Thoracic aorta (tissue), 2 donors: ENCODE results near the gene MS4A4A. TPM values are rescaled to one million over a fixed set of nuclear protein-coding genes. Genes with fewer than 3 reads are reported as not detected.

Experiments
- ATAC-seq: fragments of 150-250 bp; one replicate; pipeline ENCODE4 v1.8.0; 2017; ENCODE audit warnings: low read depth; ENCODE audit not compliant: insufficient number of reproducible peaks, low FRiP score
- DNase-seq: peaks from one replicate; pipeline ENCODE4 v3.0.0-alpha.2; 2020; ENCODE audit warnings: low spot score
- H3K27ac ChIP-seq, 2 donors: fragments of 200-600 bp; sonication (generic); 1 replicate in 1 of 2; 2 replicates in 1 of 2; pipeline ENCODE4 v1.5.1; 2016; ENCODE audit warnings: mild to moderate bottlenecking in 2 of 2, moderate library complexity in 2 of 2
- H3K27me3 ChIP-seq: fragments of 200-600 bp; sonication (generic); replicated peaks from 2 replicates; pipeline ENCODE4 v1.6.0; 2016; ENCODE audit warnings: mild to moderate bottlenecking; ENCODE audit not compliant: insufficient read depth
- H3K36me3 ChIP-seq: fragments of 200-600 bp; sonication (generic); one replicate; pipeline ENCODE4 v1.5.1; 2016
- H3K4me1 ChIP-seq, 2 donors: fragments of 200-600 bp; sonication (generic); 1 replicate in 1 of 2; 2 replicates in 1 of 2; pipeline versions ENCODE4 v1.5.1 to v1.6.0; 2016; ENCODE audit warnings: low read depth in 2 of 2, mild to moderate bottlenecking in 1 of 2; ENCODE audit not compliant: control insufficient read depth in 1 of 2
- H3K4me3 ChIP-seq: fragments of 200-600 bp; sonication (generic); 2 replicates; pipeline ENCODE4 v1.5.1; 2016; ENCODE audit warnings: mild to moderate bottlenecking
- H3K9me3 ChIP-seq: fragments of 200-600 bp; sonication (generic); 2 replicates; pipeline ENCODE4 v1.5.1; 2016
- total RNA-seq, 2 donors: library from RNA; depleted of rRNA; stranded (reverse); fragments of >200 nt; gene quantifications; one replicate each; pipeline versions ENCODE4 v1.1.0 to v1.2.3, GENCODE V29; 2016
- TF ChIP-seq, protein P1 (sequence below): fragments of 200-600 bp; sonication (generic); IDR thresholded peaks from one replicate; pipeline ENCODE4 v1.5.1; 2019; ENCODE audit warnings: antibody characterized with exemption

MS4A4A gene
- total RNA-seq, 2 donors from 2014 or later: 44.9 to 63.7 TPM

DNA sequence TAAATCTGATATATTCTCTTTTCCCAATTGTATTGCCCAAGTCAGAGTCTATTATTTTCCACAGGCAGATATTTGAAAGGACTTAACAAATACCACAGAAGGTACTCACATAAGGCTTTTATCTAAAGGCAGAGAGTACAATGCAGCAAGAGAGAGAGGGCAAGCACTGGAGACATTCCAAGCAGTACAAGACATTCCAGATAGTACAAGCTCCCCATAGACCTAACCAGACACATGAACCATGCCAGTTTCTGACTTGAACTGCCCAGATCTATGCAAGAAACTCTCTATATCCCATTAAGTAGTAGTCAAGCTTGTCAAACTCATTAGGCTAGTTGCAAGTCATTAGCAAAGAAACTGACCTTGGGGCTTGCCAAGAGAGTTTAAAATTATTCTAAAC, 35.4 kb downstream of the MS4A4A start:
- no peak for DNase-seq
- no peak overlapping the region for H3K4me3 ChIP-seq
- TF ChIP-seq, protein P1, sequence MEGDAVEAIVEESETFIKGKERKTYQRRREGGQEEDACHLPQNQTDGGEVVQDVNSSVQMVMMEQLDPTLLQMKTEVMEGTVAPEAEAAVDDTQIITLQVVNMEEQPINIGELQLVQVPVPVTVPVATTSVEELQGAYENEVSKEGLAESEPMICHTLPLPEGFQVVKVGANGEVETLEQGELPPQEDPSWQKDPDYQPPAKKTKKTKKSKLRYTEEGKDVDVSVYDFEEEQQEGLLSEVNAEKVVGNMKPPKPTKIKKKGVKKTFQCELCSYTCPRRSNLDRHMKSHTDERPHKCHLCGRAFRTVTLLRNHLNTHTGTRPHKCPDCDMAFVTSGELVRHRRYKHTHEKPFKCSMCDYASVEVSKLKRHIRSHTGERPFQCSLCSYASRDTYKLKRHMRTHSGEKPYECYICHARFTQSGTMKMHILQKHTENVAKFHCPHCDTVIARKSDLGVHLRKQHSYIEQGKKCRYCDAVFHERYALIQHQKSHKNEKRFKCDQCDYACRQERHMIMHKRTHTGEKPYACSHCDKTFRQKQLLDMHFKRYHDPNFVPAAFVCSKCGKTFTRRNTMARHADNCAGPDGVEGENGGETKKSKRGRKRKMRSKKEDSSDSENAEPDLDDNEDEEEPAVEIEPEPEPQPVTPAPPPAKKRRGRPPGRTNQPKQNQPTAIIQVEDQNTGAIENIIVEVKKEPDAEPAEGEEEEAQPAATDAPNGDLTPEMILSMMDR: no peak
- H3K27me3 ChIP-seq: no peaks in the 10 kb centered on the region
- H3K27ac ChIP-seq: no peak overlapping the region
- H3K9me3 ChIP-seq: no peaks in the 10 kb centered on the region
- ATAC-seq: no peak
- no peaks in the 10 kb centered on the region for H3K4me1 ChIP-seq
- H3K36me3 ChIP-seq: no peaks in the 10 kb centered on the region

DNA sequence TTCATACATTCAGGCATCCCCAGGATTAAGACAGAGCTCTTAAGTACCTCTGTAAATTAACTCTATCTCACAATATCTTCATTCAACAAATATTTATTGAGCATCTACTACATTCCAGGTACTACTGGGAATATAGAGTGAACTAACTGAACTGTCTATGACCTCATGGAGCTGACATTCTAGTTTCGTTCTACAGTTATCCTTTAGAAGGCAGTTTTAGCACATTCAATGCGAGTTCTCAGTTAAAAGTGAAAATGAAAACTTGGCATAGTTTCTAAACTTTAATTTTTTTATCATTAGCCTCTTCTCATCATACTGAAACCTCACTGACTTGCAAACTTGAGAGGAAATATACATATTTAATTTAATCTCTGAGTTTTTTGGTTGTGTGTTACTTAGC, 35.9 kb downstream of the MS4A4A start:
- Histone ChIP-seq H3K9me3 (no peaks in the 10 kb centered on the region), H3K27ac (no peak overlapping the region), H3K27me3 (no peaks in the 10 kb centered on the region), H3K4me3 (no peak overlapping the region), H3K36me3 (no peaks in the 10 kb centered on the region), H3K4me1 (no peaks in the 10 kb centered on the region)
- TF ChIP-seq, protein P1: no peak
- DNase-seq (no peak), ATAC-seq (no peak)

DNA sequence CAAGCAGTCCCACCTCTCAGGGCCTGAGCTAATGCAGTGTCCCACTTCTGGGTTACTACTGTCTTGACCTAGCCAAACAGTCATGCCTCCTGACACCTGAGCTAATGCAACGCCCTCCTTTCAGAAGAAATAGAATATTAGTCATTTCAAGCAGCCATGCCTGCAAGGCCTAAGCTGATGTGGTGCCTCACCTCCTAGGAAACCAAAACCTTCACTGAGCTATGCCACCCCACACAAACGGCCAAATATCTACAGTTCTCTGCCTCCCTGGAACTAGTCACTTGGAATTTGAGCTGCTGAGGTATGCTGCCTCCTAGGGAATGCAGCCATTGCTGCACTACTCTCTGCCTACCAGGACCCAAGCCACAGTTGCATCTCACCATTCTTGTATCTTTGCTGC, 38.3 kb downstream of the MS4A4A start:
- DNase-seq (no peak), ATAC-seq (no peak)
- H3K9me3 ChIP-seq: no peaks in the 10 kb centered on the region
- no peaks in the 10 kb centered on the region for H3K36me3 ChIP-seq
- TF ChIP-seq, protein P1: no peak
- H3K4me1 ChIP-seq: no peaks in the 10 kb centered on the region
- no peaks in the 10 kb centered on the region for H3K27me3 ChIP-seq
- no peak overlapping the region for H3K27ac ChIP-seq
- H3K4me3 ChIP-seq: no peak overlapping the region

GRCh38 chr11:60321051-60321450, 40.6 kb downstream of the MS4A4A start:
- no peaks in the 10 kb centered on the region for H3K27me3 ChIP-seq
- TF ChIP-seq, protein P1: no peak
- no peak for DNase-seq
- no peak for ATAC-seq
- H3K36me3 ChIP-seq: no peaks in the 10 kb centered on the region
- no peak overlapping the region for H3K4me3 ChIP-seq
- H3K9me3 ChIP-seq: no peaks in the 10 kb centered on the region
- no peaks in the 10 kb centered on the region for H3K4me1 ChIP-seq
- no peak overlapping the region for H3K27ac ChIP-seq

- Histone ChIP-seq H3K4me1 (no peaks in the 10 kb centered on the region), H3K27ac (no peak within 1 kb of the TSS), H3K27me3 (no peaks in the 10 kb centered on the region), H3K4me3 (no peak within 1 kb of the TSS), H3K9me3 (no peaks in the 10 kb centered on the region), H3K36me3 (no peaks in the 10 kb centered on the region)
- TF ChIP-seq, protein P1: no peak
- ATAC-seq (no peak), DNase-seq (no peak)
Observed at GRCh38 chr11:60326955-60327354, 46.5 kb downstream of the MS4A4A start, which contains the start of gene MS4A6E. Gene MS4A6E, plus strand, starts transcription at chr11:60327255. Its CDS starts 7,641 bp downstream, at chr11:60334896.
